Upper lobe of left lung (tissue), 4 donors: ENCODE data around the gene PAQR5.

Experiments used
- EP300 ChIP-seq, 4 donors: sonication (generic); formaldehyde crosslinking; IDR thresholded peaks; one replicate each; pipeline ENCODE4 v1.5.1; 2017; ENCODE audit warnings: antibody characterized with exemption in 4 of 4, control low read depth in 2 of 4
- POLR2A ChIP-seq, 4 donors: fragments of 450-650 bp; IDR thresholded peaks; one replicate each; pipeline ENCODE4 v1.5.1; 2016 to 2017; ENCODE audit warnings: antibody characterized with exemption in 4 of 4, mild to moderate bottlenecking in 2 of 4
- POLR2AphosphoS5 ChIP-seq, 2 donors: sonication (generic); formaldehyde crosslinking; IDR thresholded peaks; one replicate each; pipeline ENCODE4 v1.5.1; 2017; ENCODE audit warnings: antibody characterized with exemption in 2 of 2
- TF ChIP-seq, protein P1 (sequence below), 6 experiments: fragments of 450-650 bp in 4 of 6; fragments of 200-600 bp in 2 of 6; sonication (generic) in 2 of 6; IDR thresholded peaks; one replicate each; pipeline ENCODE4 v1.5.1; 2016 to 2019; ENCODE audit warnings: antibody characterized with exemption in 6 of 6

GRCh38 chr15:69308949-69309348, 10.2 kb downstream of the PAQR5 start:
- TF ChIP-seq, protein P1, sequence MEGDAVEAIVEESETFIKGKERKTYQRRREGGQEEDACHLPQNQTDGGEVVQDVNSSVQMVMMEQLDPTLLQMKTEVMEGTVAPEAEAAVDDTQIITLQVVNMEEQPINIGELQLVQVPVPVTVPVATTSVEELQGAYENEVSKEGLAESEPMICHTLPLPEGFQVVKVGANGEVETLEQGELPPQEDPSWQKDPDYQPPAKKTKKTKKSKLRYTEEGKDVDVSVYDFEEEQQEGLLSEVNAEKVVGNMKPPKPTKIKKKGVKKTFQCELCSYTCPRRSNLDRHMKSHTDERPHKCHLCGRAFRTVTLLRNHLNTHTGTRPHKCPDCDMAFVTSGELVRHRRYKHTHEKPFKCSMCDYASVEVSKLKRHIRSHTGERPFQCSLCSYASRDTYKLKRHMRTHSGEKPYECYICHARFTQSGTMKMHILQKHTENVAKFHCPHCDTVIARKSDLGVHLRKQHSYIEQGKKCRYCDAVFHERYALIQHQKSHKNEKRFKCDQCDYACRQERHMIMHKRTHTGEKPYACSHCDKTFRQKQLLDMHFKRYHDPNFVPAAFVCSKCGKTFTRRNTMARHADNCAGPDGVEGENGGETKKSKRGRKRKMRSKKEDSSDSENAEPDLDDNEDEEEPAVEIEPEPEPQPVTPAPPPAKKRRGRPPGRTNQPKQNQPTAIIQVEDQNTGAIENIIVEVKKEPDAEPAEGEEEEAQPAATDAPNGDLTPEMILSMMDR (IDR thresholded peaks at IDR 0.05) = no peak
- TF ChIP-seq POLR2AphosphoS5 (IDR thresholded peaks at IDR 0.05) (no peak), POLR2A (IDR thresholded peaks at IDR 0.05) (no peak), EP300 (IDR thresholded peaks at IDR 0.05) (no peak)
